ENCODE results near the gene UNC5CL. TPM values are rescaled to one million over a fixed set of nuclear protein-coding genes. Genes with fewer than 3 reads are reported as not detected.

Gene UNC5CL
- total RNA-seq, 2 experiments from 2014 or later: 0.49 to 0.85 TPM

- H3K4me1 ChIP-seq (ENCODE audit: insufficient read depth, low read length, poor library complexity, severe bottlenecking): peaks cover 9% of the 10 kb centered on the region
- H3K9me3 ChIP-seq (ENCODE audit: low read length): no peaks in the 10 kb centered on the region
- intact Hi-C loops (cut with micrococcal nuclease; ENCODE audit: unreplicated experiment): no loop called here
- no peaks in the 10 kb centered on the region for H3K9me2 ChIP-seq (ENCODE audit: insufficient read depth, low read length)
- H3K27ac ChIP-seq (ENCODE audit: low read depth, low read length, poor library complexity, severe bottlenecking): no peak overlapping the region
- ChIA-PET POLR2A (no interaction called here), CTCF (ENCODE audit: unreplicated experiment) (no interaction called here)
- no peak for DNase-seq (ENCODE audit: low spot score)
- no peak overlapping the region for H2AFZ ChIP-seq (ENCODE audit: low read length)
- H4K20me1 ChIP-seq (ENCODE audit: insufficient read depth, low read length): peaks cover 17% of the 10 kb centered on the region; the same call in 1 of the 2 replicates
- no peak overlapping the region for H3K4me2 ChIP-seq (ENCODE audit: low read length)
- peaks cover 56% of the 10 kb centered on the region for H3K79me2 ChIP-seq (ENCODE audit: insufficient read depth, low read depth, low read length)
- peaks cover 98% of the 10 kb centered on the region for H3K36me3 ChIP-seq (ENCODE audit: insufficient read depth, low read length)
- no peak overlapping the region for H3K4me3 ChIP-seq (ENCODE audit: low read depth, low read length, poor library complexity, severe bottlenecking)
- no TSS peak for BruUV-seq (replicated peaks)
- no peak for TF ChIP-seq CTCF (conservative IDR thresholded peaks at IDR 0.05; ENCODE audit: low read length)
- no peak for TF ChIP-seq EZH2phosphoT487 (IDR thresholded peaks at IDR 0.05; ENCODE audit: borderline replicate concordance, low read depth, low read length)
Measured at GRCh38 chr6:41085182-41085581, 46.2 kb upstream of the UNC5CL start.

GRCh38 chr6:41083072-41083471, 44.1 kb upstream of the UNC5CL start:
- TF ChIP-seq EZH2phosphoT487 (IDR thresholded peaks at IDR 0.05; ENCODE audit: borderline replicate concordance, low read depth, low read length): no peak
- TF ChIP-seq CTCF (conservative IDR thresholded peaks at IDR 0.05; ENCODE audit: low read length): no peak
- peaks cover 28% of the 10 kb centered on the region for H3K4me1 ChIP-seq (ENCODE audit: insufficient read depth, low read length, poor library complexity, severe bottlenecking)
- no peak overlapping the region for H2AFZ ChIP-seq (ENCODE audit: low read length)
- ChIA-PET CTCF (ENCODE audit: unreplicated experiment) (no interaction called here), POLR2A (no interaction called here)
- H3K36me3 ChIP-seq (ENCODE audit: insufficient read depth, low read length): peaks cover 100% of the 10 kb centered on the region
- no peak overlapping the region for H3K4me2 ChIP-seq (ENCODE audit: low read length)
- no TSS peak for BruUV-seq (replicated peaks)
- H3K9me2 ChIP-seq (ENCODE audit: insufficient read depth, low read length): no peaks in the 10 kb centered on the region
- H3K4me3 ChIP-seq (ENCODE audit: low read depth, low read length, poor library complexity, severe bottlenecking): no peak overlapping the region
- intact Hi-C loops (cut with micrococcal nuclease; ENCODE audit: unreplicated experiment): no loop called here
- H3K79me2 ChIP-seq (ENCODE audit: insufficient read depth, low read depth, low read length): peaks cover 77% of the 10 kb centered on the region
- H3K27ac ChIP-seq (ENCODE audit: low read depth, low read length, poor library complexity, severe bottlenecking): no peak overlapping the region
- peaks cover 17% of the 10 kb centered on the region; the same call in 1 of the 2 replicates for H4K20me1 ChIP-seq (ENCODE audit: insufficient read depth, low read length)
- no peaks in the 10 kb centered on the region for H3K9me3 ChIP-seq (ENCODE audit: low read length)
- DNase-seq (ENCODE audit: low spot score): no peak

GRCh38 chr6:41080621-41081020, 41.6 kb upstream of the UNC5CL start:
- CTCF ChIA-PET (ENCODE audit: unreplicated experiment): no interaction called here
- Histone ChIP-seq H3K79me2 (ENCODE audit: insufficient read depth, low read depth, low read length) (peaks cover 78% of the 10 kb centered on the region), H2AFZ (ENCODE audit: low read length) (peak overlapping the region; percentile 45; the same call in 1 of the 2 replicates), H3K27ac (ENCODE audit: low read depth, low read length, poor library complexity, severe bottlenecking) (peak overlapping the region; percentile 76), H3K4me2 (ENCODE audit: low read length) (peak overlapping the region; percentile 66), H3K9me2 (ENCODE audit: insufficient read depth, low read length) (no peaks in the 10 kb centered on the region), H3K4me1 (ENCODE audit: insufficient read depth, low read length, poor library complexity, severe bottlenecking) (peaks cover 50% of the 10 kb centered on the region), H3K4me3 (ENCODE audit: low read depth, low read length, poor library complexity, severe bottlenecking) (peak overlapping the region; percentile 38), H3K9me3 (ENCODE audit: low read length) (no peaks in the 10 kb centered on the region), H4K20me1 (ENCODE audit: insufficient read depth, low read length) (peaks cover 16% of the 10 kb centered on the region; the same call in 1 of the 2 replicates), H3K36me3 (ENCODE audit: insufficient read depth, low read length) (peaks cover 100% of the 10 kb centered on the region)
- intact Hi-C loops (cut with micrococcal nuclease; ENCODE audit: unreplicated experiment): no loop called here
- BruUV-seq (replicated peaks): no TSS peak
- POLR2A ChIA-PET: interaction anchor here (1.0 to 1.6 kb wide), 3 partner anchors 11 to 239 kb away, joined by 3 to 4 read pairs (median 3); no protein-coding TSS in a partner anchor
- DNase-seq (ENCODE audit: low spot score): peak; percentile 67
- TF ChIP-seq EZH2phosphoT487 (IDR thresholded peaks at IDR 0.05; ENCODE audit: borderline replicate concordance, low read depth, low read length) (no peak), CTCF (conservative IDR thresholded peaks at IDR 0.05; ENCODE audit: low read length) (no peak)

Data from OCI-LY7 (cell line).